Measurements from ENCODE around the gene RSBN1. TPM values are rescaled to one million over a fixed set of nuclear protein-coding genes. Genes with fewer than 3 reads are reported as not detected.
A peak's percentile ranks its signal among the peaks of the same experiment; 100 is the strongest.

Gene RSBN1
- polyA plus RNA-seq, 1 of the 3 experiments (the other 2 are of a cell fraction), result 4.0 TPM

DNA sequence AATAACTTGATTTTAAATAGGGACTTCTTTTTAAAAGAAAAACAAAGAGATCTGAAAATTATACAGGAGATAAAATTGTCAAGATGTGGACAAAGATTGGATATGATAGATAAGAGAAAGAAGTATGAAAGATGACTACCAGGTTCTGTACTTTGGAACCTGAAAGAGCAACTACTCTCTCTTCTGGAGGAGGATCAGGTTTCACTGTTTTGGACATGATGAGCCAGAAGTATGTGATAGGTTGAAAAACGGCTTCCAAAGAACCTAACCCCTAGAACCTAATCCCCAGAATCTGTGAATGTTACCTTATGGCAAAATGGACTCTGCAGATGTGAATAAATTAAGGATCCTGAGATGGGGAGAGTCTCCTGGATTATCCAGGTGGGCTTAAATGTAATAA is 26.2 kb downstream of the RSBN1 start:
- Histone ChIP-seq H2AFZ (ENCODE audit: low read depth) (no peak overlapping the region), H3K4me1 (ENCODE audit: control insufficient read depth in 1 of 2, insufficient read depth in 2 of 2, low read depth in 1 of 2, low read length in 1 of 2) (peaks cover 15 to 28% of the 10 kb centered on the region in 2 experiments; a peak in 3 of 4 replicates), H3K27ac (ENCODE audit: low read depth in 2 of 2, low read length in 1 of 2) (no peak overlapping the region), H3K9me3 (no peaks in the 10 kb centered on the region), H3K4me2 (no peak overlapping the region), H3K4me3 (ENCODE audit: low read depth in 2 of 2, low read length in 1 of 2) (no peak overlapping the region), H3K36me3 (replicated peaks in 1 of 2; ENCODE audit: control insufficient read depth in 1 of 2, insufficient read depth in 2 of 2, low read length in 1 of 2) (peaks cover 10 to 18% of the 10 kb centered on the region in 2 experiments), H3K79me2 (ENCODE audit: insufficient read depth) (peaks cover 97% of the 10 kb centered on the region), H3K9me2 (no peaks in the 10 kb centered on the region), H3K9ac (no peak overlapping the region), H3F3A (replicated peaks; ENCODE audit: insufficient read depth) (no peaks in the 10 kb centered on the region), H4K20me1 (ENCODE audit: insufficient read depth) (peaks cover 19% of the 10 kb centered on the region; the same call in 1 of the 2 replicates), H3K27me3 (ENCODE audit: insufficient read depth) (no peaks in the 10 kb centered on the region)
- ChIA-PET POLR2A (no interaction called here), CTCF (interaction anchor here (1.3 kb wide), 1 partner anchor 12 kb away, joined by 4 read pairs; no protein-coding TSS in a partner anchor)
- DNase-seq, result no peak
- TF ChIP-seq MEF2A (IDR thresholded peaks at IDR 0.05; ENCODE audit: borderline replicate concordance, low read depth), result no peak
- TF ChIP-seq, protein P1, sequence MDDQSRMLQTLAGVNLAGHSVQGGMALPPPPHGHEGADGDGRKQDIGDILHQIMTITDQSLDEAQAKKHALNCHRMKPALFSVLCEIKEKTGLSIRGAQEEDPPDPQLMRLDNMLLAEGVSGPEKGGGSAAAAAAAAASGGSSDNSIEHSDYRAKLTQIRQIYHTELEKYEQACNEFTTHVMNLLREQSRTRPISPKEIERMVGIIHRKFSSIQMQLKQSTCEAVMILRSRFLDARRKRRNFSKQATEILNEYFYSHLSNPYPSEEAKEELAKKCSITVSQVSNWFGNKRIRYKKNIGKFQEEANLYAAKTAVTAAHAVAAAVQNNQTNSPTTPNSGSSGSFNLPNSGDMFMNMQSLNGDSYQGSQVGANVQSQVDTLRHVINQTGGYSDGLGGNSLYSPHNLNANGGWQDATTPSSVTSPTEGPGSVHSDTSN (IDR thresholded peaks at IDR 0.05), result peak; percentile 37; the same call in 1 of the 2 replicates
- WGBS (ENCODE audit: low lambda C conversion rate), result 68% methylated on average over 1 of the region's 1 CpG

DNA sequence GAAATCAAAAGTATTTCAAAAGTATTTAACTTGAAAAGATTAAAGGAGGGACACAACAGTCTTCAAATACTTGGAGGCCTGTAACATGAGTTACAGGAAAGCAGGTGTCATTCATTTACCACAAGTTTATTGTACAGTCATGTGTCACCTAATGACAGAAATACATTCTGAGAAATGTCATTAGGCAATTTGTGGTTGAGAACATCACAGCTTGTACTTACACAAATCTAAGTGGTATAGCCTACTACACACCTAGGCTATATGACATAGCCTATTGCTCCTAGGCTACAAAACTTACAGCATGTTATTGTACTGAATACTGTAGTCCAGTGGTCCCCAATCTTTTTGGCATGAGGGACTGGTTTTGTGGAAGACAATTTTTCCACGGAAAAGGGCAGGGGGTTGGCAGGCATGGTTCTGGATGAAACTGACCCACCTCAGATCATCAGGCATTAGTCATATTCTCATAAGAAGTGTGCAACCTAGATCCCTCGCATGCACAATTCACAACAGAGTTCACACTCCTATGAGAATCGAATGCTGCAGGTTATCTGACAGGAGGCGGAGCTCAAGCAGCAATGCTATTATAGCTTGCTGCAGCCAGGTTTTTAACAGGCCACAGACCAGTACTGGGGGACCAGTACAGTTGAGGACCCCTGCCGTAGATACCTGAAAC is 28.0 kb downstream of the RSBN1 start:
- Histone ChIP-seq H3K36me3 (replicated peaks in 1 of 2; ENCODE audit: control insufficient read depth in 1 of 2, insufficient read depth in 2 of 2, low read length in 1 of 2) (peaks cover 6 to 10% of the 10 kb centered on the region in 2 experiments), H2AFZ (ENCODE audit: low read depth) (no peak overlapping the region), H3K4me2 (no peak overlapping the region), H3K9me3 (no peaks in the 10 kb centered on the region), H3K27ac (ENCODE audit: low read depth in 2 of 2, low read length in 1 of 2) (no peak overlapping the region; a peak in 2 of 4 replicates), H4K20me1 (ENCODE audit: insufficient read depth) (peaks cover 21% of the 10 kb centered on the region; the same call in 1 of the 2 replicates), H3K9ac (no peak overlapping the region), H3K4me1 (ENCODE audit: control insufficient read depth in 1 of 2, insufficient read depth in 2 of 2, low read depth in 1 of 2, low read length in 1 of 2) (peaks cover 17 to 34% of the 10 kb centered on the region in 2 experiments; a peak in 3 of 4 replicates), H3K4me3 (ENCODE audit: low read depth in 2 of 2, low read length in 1 of 2) (no peak overlapping the region), H3K79me2 (ENCODE audit: insufficient read depth) (peaks cover 98% of the 10 kb centered on the region), H3F3A (replicated peaks; ENCODE audit: insufficient read depth) (no peaks in the 10 kb centered on the region), H3K9me2 (no peaks in the 10 kb centered on the region), H3K27me3 (ENCODE audit: insufficient read depth) (no peaks in the 10 kb centered on the region)
- WGBS (ENCODE audit: low lambda C conversion rate), result 87% methylated on average over 5 of the region's 5 CpGs
- ChIA-PET CTCF (interaction anchor here (0.8 to 1.1 kb wide), 4 partner anchors 8 to 711 kb away, joined by 3 read pairs; partner anchors contain the start of gene LRIG2), POLR2A (no interaction called here)
- no peak for DNase-seq
- TF ChIP-seq, protein P2, sequence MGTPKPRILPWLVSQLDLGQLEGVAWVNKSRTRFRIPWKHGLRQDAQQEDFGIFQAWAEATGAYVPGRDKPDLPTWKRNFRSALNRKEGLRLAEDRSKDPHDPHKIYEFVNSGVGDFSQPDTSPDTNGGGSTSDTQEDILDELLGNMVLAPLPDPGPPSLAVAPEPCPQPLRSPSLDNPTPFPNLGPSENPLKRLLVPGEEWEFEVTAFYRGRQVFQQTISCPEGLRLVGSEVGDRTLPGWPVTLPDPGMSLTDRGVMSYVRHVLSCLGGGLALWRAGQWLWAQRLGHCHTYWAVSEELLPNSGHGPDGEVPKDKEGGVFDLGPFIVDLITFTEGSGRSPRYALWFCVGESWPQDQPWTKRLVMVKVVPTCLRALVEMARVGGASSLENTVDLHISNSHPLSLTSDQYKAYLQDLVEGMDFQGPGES (IDR thresholded peaks at IDR 0.05; ENCODE audit: low read depth, low read length), result no peak
- no peak for TF ChIP-seq MEF2A (IDR thresholded peaks at IDR 0.05; ENCODE audit: borderline replicate concordance, low read depth)
- TF ChIP-seq, protein P3, sequence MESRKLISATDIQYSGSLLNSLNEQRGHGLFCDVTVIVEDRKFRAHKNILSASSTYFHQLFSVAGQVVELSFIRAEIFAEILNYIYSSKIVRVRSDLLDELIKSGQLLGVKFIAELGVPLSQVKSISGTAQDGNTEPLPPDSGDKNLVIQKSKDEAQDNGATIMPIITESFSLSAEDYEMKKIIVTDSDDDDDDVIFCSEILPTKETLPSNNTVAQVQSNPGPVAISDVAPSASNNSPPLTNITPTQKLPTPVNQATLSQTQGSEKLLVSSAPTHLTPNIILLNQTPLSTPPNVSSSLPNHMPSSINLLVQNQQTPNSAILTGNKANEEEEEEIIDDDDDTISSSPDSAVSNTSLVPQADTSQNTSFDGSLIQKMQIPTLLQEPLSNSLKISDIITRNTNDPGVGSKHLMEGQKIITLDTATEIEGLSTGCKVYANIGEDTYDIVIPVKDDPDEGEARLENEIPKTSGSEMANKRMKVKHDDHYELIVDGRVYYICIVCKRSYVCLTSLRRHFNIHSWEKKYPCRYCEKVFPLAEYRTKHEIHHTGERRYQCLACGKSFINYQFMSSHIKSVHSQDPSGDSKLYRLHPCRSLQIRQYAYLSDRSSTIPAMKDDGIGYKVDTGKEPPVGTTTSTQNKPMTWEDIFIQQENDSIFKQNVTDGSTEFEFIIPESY (IDR thresholded peaks at IDR 0.05; ENCODE audit: borderline replicate concordance, low read depth), result no peak
- TF ChIP-seq MXI1 (IDR thresholded peaks at IDR 0.05; ENCODE audit: low read depth, low read length), result no peak
- no peak for TF ChIP-seq RCOR1 (IDR thresholded peaks at IDR 0.05; ENCODE audit: low read length)
- TF ChIP-seq RXRA (IDR thresholded peaks at IDR 0.05; ENCODE audit: borderline replicate concordance, low read depth), result no peak
- TF ChIP-seq CHD2 (IDR thresholded peaks at IDR 0.05; ENCODE audit: low read length, partially characterized antibody), result no peak
- TF ChIP-seq SMC3 (IDR thresholded peaks at IDR 0.05; ENCODE audit: low read depth, low read length), result no peak
